HUDEP-2 (cell line): ENCODE data around the gene ALDH8A1.

Experiments used
- DNase-seq, 76 experiments: peaks; one replicate each; lab custom pipeline; 2025; ENCODE audit not compliant: unreplicated experiment in 76 of 76; lab: John Stamatoyannopoulos, UW

The ALDH8A1 gene

GRCh38 chr6:134880487-134881190, 69.3 kb downstream of the ALDH8A1 start:
- DNase-seq, result no peak

DNA sequence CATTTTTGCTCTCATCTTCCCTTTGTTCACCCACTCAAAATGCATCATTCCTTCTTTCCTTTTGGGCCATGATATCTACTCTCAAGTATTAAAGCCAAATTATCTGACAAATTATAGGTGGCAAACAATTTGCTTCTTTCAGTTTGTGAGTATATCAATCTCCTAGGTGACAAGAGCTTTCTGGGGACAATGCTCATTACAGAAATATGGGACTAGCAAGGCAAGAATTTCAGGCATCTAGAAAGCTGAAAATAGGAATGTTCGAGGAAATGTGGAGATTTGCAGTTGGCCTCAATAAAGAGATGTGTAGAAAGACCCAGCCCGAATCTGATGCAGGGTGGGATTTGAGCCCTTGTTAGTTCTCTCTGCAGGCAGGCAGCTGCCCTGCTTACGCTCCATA, 71.8 kb downstream of the ALDH8A1 start:
- no peak for DNase-seq

GRCh38 chr6:134875367-134875766, 74.5 kb downstream of the ALDH8A1 start:
- no peak for DNase-seq

GRCh38 chr6:134873500-134874388, 76.2 kb downstream of the ALDH8A1 start:
- DNase-seq, result no peak

DNA sequence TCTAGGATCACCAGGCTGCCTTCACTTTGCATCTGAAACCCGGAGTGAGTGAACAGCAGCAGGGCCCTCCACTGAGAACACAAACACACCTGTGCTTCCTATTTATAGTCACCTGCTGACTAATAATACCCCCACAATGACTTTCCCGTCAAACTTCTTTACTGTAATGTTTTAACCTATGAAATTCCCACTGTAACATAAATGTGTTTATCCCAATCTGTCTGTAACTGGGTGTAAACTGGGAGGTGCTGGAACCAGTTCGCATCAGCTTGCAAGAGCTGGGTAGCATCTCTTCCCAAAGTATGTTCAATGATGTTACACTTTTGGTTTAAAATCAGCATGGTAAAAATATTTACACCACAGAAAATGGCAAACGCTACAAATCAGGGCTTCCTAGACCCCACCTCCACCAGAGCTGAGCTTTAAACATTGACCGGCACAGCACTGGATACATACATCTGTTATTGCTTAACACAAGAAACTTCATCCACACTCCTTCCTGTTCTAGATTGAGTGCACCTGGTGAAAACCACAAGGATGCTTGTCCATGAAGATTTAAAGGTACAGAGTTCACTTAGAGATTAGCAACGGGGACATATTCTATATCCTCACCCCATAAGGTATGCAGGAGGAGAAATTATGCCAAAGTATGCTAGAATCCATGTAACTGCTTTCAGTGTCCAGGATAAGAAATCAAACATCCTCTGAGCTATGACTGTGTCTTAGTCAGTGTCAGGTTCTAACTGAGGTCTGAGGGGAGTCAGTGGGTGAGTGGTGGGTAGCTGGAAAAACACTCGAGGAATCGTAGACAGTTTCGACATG, 79.0 kb downstream of the ALDH8A1 start:
- DNase-seq, result no peak

- no peak for DNase-seq
Observed at GRCh38 chr6:134868812-134869211, 81.1 kb downstream of the ALDH8A1 start.
